NCI-H1694 treated with DMSO at 0.1 percent for 48 hours (cell line): Measurements from ENCODE around the gene FAM133A.

Experiments used
- DNase-seq: peaks from one replicate; lab custom pipeline; 2025; lab: John Stamatoyannopoulos, UW

FAM133A gene

GRCh38 chrX:93673869-93674271 is at the start of gene FAM133A:
TSS of gene FAM133A (plus strand) at chrX:93674206. CDS start at chrX:93709420, 35,214 bp downstream.
- peak; percentile 88 for DNase-seq

- no peak for DNase-seq
These were observed 36.4 kb upstream of the FAM133A start for GRCh38 chrX:93637591-93637990.

GRCh38 chrX:93649381-93649780 is 24.6 kb upstream of the FAM133A start:
- DNase-seq, result no peak

GRCh38 chrX:93660575-93660974 is 13.4 kb upstream of the FAM133A start:
- DNase-seq, result no peak

GRCh38 chrX:93673056-93673868 is 744 bp upstream of the FAM133A start, which contains the start of gene NAP1L3:
TSS of gene NAP1L3 (minus strand) at chrX:93673578. CDS start at chrX:93673304, 274 bp downstream.
- DNase-seq, result peak; percentile 94

- DNase-seq, result no peak
These were observed 22.0 kb downstream of the FAM133A start for GRCh38 chrX:93695981-93696380.

GRCh38 chrX:93703701-93704100 is 29.7 kb downstream of the FAM133A start:
- no peak for DNase-seq

- DNase-seq, result no peak
These were observed 37.1 kb downstream of the FAM133A start for GRCh38 chrX:93711076-93711475.

GRCh38 chrX:93741811-93742210 is 67.8 kb downstream of the FAM133A start:
- DNase-seq, result no peak

- DNase-seq, result no peak
These were observed 86.2 kb downstream of the FAM133A start for GRCh38 chrX:93760163-93760562.
